Measurements from ENCODE around the gene ARHGEF28. TPM values are rescaled to one million over a fixed set of nuclear protein-coding genes. Genes with fewer than 3 reads are reported as not detected.

ARHGEF28 gene
- total RNA-seq, 1 experiment from 2014 or later: 6.1 TPM

DNA sequence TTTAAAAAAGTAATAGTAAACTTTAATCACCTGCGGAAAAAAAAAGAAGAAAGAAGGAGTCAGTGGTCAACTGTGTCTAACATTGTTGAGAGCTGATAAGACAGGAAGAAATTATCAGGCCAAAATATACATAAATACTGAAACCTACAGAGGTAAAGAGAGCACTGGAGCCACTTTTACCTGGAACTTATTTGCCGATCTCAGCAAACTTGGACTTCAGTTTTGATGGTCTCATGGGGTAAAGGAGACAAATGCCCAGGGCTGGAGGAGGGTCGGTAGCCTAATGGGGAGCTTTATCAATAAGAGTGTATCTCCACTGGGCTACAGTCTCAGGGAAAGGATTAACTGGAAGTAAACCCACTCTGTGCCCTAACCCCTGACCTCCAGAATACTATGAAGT is 26.6 kb upstream of the ARHGEF28 start (continued):
- TF ChIP-seq JUND (IDR thresholded peaks at IDR 0.05) (no peak), SP1 (IDR thresholded peaks at IDR 0.05; ENCODE audit: low read depth) (no peak), SRF (IDR thresholded peaks at IDR 0.05; ENCODE audit: low read depth) (no peak), FOSL1 (IDR thresholded peaks at IDR 0.05; ENCODE audit: low read depth) (no peak)
- TF ChIP-seq, protein P1, sequence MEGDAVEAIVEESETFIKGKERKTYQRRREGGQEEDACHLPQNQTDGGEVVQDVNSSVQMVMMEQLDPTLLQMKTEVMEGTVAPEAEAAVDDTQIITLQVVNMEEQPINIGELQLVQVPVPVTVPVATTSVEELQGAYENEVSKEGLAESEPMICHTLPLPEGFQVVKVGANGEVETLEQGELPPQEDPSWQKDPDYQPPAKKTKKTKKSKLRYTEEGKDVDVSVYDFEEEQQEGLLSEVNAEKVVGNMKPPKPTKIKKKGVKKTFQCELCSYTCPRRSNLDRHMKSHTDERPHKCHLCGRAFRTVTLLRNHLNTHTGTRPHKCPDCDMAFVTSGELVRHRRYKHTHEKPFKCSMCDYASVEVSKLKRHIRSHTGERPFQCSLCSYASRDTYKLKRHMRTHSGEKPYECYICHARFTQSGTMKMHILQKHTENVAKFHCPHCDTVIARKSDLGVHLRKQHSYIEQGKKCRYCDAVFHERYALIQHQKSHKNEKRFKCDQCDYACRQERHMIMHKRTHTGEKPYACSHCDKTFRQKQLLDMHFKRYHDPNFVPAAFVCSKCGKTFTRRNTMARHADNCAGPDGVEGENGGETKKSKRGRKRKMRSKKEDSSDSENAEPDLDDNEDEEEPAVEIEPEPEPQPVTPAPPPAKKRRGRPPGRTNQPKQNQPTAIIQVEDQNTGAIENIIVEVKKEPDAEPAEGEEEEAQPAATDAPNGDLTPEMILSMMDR (IDR thresholded peaks at IDR 0.05 in 2 of 3, conservative IDR thresholded peaks at IDR 0.05 in 1 of 3; ENCODE audit: borderline replicate concordance in 1 of 3, insufficient read depth in 1 of 3, low read depth in 2 of 3, low read length in 2 of 3): no peak

DNA sequence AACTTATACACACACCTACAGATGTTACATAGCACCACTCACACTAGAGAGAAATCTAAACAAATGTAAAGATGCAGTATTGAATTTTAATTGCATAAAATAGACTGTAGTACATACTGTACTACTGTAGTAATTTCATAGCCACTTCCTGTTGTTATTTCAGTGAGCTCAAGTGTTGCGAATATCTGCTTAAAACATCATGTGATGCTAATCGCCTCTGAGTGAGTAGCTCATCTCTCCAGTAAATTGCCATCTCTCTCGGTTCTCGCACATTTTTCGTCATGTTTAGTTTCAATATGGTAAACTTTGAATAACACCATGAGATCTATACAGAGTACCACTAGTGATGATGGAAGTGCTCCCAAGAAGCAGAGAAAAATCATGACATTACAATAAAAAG is 22.0 kb upstream of the ARHGEF28 start:
- RAD21 ChIA-PET (ENCODE audit: low non-redundant PET in 1 of 2, low total read pairs in 2 of 2, uncharacterized antibody in 2 of 2, unreplicated experiment in 2 of 2): no interaction called here
- no peak overlapping the region for H3K4me3 ChIP-seq (replicated peaks in 1 of 2; ENCODE audit: low read depth in 1 of 2, low read length in 2 of 2)
- H3K4me1 ChIP-seq (ENCODE audit: control insufficient read depth in 1 of 2, insufficient read depth in 2 of 2, low read length in 2 of 2): no peaks in the 10 kb centered on the region
- 0 out of 4 replicates have a peak, but pooled peaks cover 0 to 4% of the 10 kb centered on the region in 2 experiments for H3K9me3 ChIP-seq (ENCODE audit: control insufficient read depth in 1 of 2, insufficient read depth in 1 of 2, low read depth in 1 of 2, low read length in 2 of 2)
- H3K79me2 ChIP-seq (ENCODE audit: insufficient read depth, low read length): no peaks in the 10 kb centered on the region
- H3K9me2 ChIP-seq (ENCODE audit: insufficient read depth): no peaks in the 10 kb centered on the region
- DNase-seq (ENCODE audit: low read depth, low spot score) (no peak), ATAC-seq (no peak)
- H3K36me3 ChIP-seq (ENCODE audit: control insufficient read depth in 1 of 2, insufficient read depth in 2 of 2, low read length in 2 of 2): no peaks in the 10 kb centered on the region
- no peak overlapping the region for H3K4me2 ChIP-seq (ENCODE audit: low read length)
- H3K9ac ChIP-seq (ENCODE audit: low read length): no peak overlapping the region
- CTCF ChIA-PET: interaction anchor here (1.0 kb wide), 1 partner anchor 13 kb away, joined by 3 read pairs; no protein-coding TSS in a partner anchor
- no peaks in the 10 kb centered on the region for H4K20me1 ChIP-seq (ENCODE audit: insufficient read depth)
- no peak overlapping the region for H2AFZ ChIP-seq (ENCODE audit: low read depth, low read length, poor library complexity, severe bottlenecking)
- POLR2A ChIA-PET: no interaction called here
- H3K27ac ChIP-seq (ENCODE audit: low read depth, low read length): no peak overlapping the region
- no TSS peak for BruUV-seq (replicated peaks)
- TF ChIP-seq JUND (IDR thresholded peaks at IDR 0.05) (no peak), POLR2AphosphoS5 (IDR thresholded peaks at IDR 0.05; ENCODE audit: low read depth, low read length) (no peak), EZH2phosphoT487 (IDR thresholded peaks at IDR 0.05; ENCODE audit: borderline replicate concordance) (no peak), POLR2A (IDR thresholded peaks at IDR 0.05; ENCODE audit: borderline replicate concordance, extremely low read depth, insufficient read depth, insufficient read length) (no peak)
- TF ChIP-seq, protein P2, sequence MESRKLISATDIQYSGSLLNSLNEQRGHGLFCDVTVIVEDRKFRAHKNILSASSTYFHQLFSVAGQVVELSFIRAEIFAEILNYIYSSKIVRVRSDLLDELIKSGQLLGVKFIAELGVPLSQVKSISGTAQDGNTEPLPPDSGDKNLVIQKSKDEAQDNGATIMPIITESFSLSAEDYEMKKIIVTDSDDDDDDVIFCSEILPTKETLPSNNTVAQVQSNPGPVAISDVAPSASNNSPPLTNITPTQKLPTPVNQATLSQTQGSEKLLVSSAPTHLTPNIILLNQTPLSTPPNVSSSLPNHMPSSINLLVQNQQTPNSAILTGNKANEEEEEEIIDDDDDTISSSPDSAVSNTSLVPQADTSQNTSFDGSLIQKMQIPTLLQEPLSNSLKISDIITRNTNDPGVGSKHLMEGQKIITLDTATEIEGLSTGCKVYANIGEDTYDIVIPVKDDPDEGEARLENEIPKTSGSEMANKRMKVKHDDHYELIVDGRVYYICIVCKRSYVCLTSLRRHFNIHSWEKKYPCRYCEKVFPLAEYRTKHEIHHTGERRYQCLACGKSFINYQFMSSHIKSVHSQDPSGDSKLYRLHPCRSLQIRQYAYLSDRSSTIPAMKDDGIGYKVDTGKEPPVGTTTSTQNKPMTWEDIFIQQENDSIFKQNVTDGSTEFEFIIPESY (IDR thresholded peaks at IDR 0.05; ENCODE audit: extremely low read depth, insufficient replicate concordance, low read length): no peak
- intact Hi-C loops (cut with micrococcal nuclease): no loop called here
- no peaks in the 10 kb centered on the region for H3K27me3 ChIP-seq (ENCODE audit: insufficient read depth, low read length)
